Measurements from ENCODE around the gene LRRIQ1. TPM values are rescaled to one million over a fixed set of nuclear protein-coding genes. Genes with fewer than 3 reads are reported as not detected.

LRRIQ1 gene
- total RNA-seq, 2 experiments from 2014 or later, result not detected

- Histone ChIP-seq H3K9me3 (ENCODE audit: low read length) (no peaks in the 10 kb centered on the region), H3K4me1 (ENCODE audit: insufficient read depth, low read length, poor library complexity, severe bottlenecking) (no peaks in the 10 kb centered on the region), H3K4me2 (ENCODE audit: low read length) (no peak overlapping the region), H3K27ac (ENCODE audit: low read depth, low read length, poor library complexity, severe bottlenecking) (no peak overlapping the region), H3K36me3 (ENCODE audit: insufficient read depth, low read length) (no peaks in the 10 kb centered on the region), H3K4me3 (ENCODE audit: low read depth, low read length, poor library complexity, severe bottlenecking) (no peak overlapping the region), H3K9me2 (ENCODE audit: insufficient read depth, low read length) (no peaks in the 10 kb centered on the region), H4K20me1 (ENCODE audit: insufficient read depth, low read length) (no peaks in the 10 kb centered on the region), H3K79me2 (ENCODE audit: insufficient read depth, low read depth, low read length) (no peaks in the 10 kb centered on the region), H2AFZ (ENCODE audit: low read length) (no peak overlapping the region)
- TF ChIP-seq EZH2phosphoT487 (IDR thresholded peaks at IDR 0.05; ENCODE audit: borderline replicate concordance, low read depth, low read length), result no peak
- POLR2A ChIA-PET, result no interaction called here
- no TSS peak for BruUV-seq (replicated peaks)
- intact Hi-C loops (cut with micrococcal nuclease; ENCODE audit: unreplicated experiment), result no loop called here
- CTCF ChIA-PET (ENCODE audit: unreplicated experiment), result no interaction called here
- DNase-seq (ENCODE audit: low spot score), result no peak
These were observed 189.3 kb downstream of the LRRIQ1 start for GRCh38 chr12:85225501-85225900.

DNA sequence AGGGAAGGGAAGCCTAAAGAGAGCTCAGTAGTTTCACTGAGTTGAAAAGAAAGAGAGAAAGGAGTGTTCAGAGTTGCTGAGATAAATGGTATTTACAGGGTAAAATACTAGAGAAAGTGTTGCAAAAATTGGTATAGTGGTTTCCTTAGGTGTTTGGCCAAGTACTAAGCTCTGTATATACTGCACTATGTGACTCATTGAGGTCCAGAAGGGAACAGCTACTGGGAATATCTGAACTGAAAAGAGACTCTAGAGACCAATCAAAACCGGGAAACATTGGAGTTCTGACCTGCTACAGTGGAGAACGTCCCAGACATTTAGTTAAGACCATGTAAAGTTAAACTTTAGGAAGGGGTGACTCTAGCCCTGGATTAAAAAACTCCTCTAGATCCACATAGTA is 201.2 kb downstream of the LRRIQ1 start:
- no peaks in the 10 kb centered on the region for H3K9me2 ChIP-seq (ENCODE audit: insufficient read depth, low read length)
- ChIA-PET POLR2A (no interaction called here), CTCF (ENCODE audit: unreplicated experiment) (no interaction called here)
- H3K4me3 ChIP-seq (ENCODE audit: low read depth, low read length, poor library complexity, severe bottlenecking), result no peak overlapping the region
- BruUV-seq (replicated peaks), result no TSS peak
- intact Hi-C loops (cut with micrococcal nuclease; ENCODE audit: unreplicated experiment), result no loop called here
- no peaks in the 10 kb centered on the region for H4K20me1 ChIP-seq (ENCODE audit: insufficient read depth, low read length)
- no peaks in the 10 kb centered on the region for H3K9me3 ChIP-seq (ENCODE audit: low read length)
- no peak overlapping the region for H3K4me2 ChIP-seq (ENCODE audit: low read length)
- no peaks in the 10 kb centered on the region for H3K36me3 ChIP-seq (ENCODE audit: insufficient read depth, low read length)
- H2AFZ ChIP-seq (ENCODE audit: low read length), result no peak overlapping the region
- H3K27ac ChIP-seq (ENCODE audit: low read depth, low read length, poor library complexity, severe bottlenecking), result no peak overlapping the region
- H3K79me2 ChIP-seq (ENCODE audit: insufficient read depth, low read depth, low read length), result no peaks in the 10 kb centered on the region
- TF ChIP-seq CTCF (conservative IDR thresholded peaks at IDR 0.05; ENCODE audit: low read length) (no peak), EZH2phosphoT487 (IDR thresholded peaks at IDR 0.05; ENCODE audit: borderline replicate concordance, low read depth, low read length) (no peak)
- no peaks in the 10 kb centered on the region for H3K4me1 ChIP-seq (ENCODE audit: insufficient read depth, low read length, poor library complexity, severe bottlenecking)
- no peak for DNase-seq (ENCODE audit: low spot score)

DNA sequence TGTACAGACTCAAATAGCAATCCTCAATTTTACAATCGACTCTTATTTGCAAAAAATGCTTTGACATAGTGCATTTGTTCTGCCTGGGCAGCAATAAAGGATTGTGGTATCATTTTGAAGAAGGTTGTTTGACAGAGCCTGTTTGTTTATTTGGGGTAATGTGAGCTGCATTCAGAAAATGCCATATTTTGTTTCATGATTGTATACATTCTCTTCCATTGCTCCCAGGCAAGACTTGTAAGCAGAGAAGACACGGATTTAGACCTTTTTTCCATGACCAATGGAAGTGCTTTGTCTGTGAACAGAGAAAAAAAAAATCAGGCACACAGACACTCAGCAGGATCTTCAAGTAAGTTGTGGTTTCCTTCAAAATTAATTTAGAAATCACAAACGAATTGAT is 208.4 kb downstream of the LRRIQ1 start:
- H3K4me1 ChIP-seq (ENCODE audit: insufficient read depth, low read length, poor library complexity, severe bottlenecking), result no peaks in the 10 kb centered on the region
- H3K9me2 ChIP-seq (ENCODE audit: insufficient read depth, low read length), result no peaks in the 10 kb centered on the region
- H3K27ac ChIP-seq (ENCODE audit: low read depth, low read length, poor library complexity, severe bottlenecking), result no peak overlapping the region
- no peak overlapping the region for H3K4me3 ChIP-seq (ENCODE audit: low read depth, low read length, poor library complexity, severe bottlenecking)
- H3K4me2 ChIP-seq (ENCODE audit: low read length), result no peak overlapping the region
- no peaks in the 10 kb centered on the region for H3K36me3 ChIP-seq (ENCODE audit: insufficient read depth, low read length)
- CTCF ChIA-PET (ENCODE audit: unreplicated experiment), result no interaction called here
- no peaks in the 10 kb centered on the region for H4K20me1 ChIP-seq (ENCODE audit: insufficient read depth, low read length)
- intact Hi-C loops (cut with micrococcal nuclease; ENCODE audit: unreplicated experiment), result no loop called here
- BruUV-seq (replicated peaks), result no TSS peak
- POLR2A ChIA-PET, result no interaction called here
- no peak for DNase-seq (ENCODE audit: low spot score)
- H3K9me3 ChIP-seq (ENCODE audit: low read length), result no peaks in the 10 kb centered on the region
- no peak for TF ChIP-seq CTCF (conservative IDR thresholded peaks at IDR 0.05; ENCODE audit: low read length)
- TF ChIP-seq EZH2phosphoT487 (IDR thresholded peaks at IDR 0.05; ENCODE audit: borderline replicate concordance, low read depth, low read length), result no peak
- H3K79me2 ChIP-seq (ENCODE audit: insufficient read depth, low read depth, low read length), result no peaks in the 10 kb centered on the region
- no peak overlapping the region for H2AFZ ChIP-seq (ENCODE audit: low read length)
